ENCODE data around the gene NSUN3. TPM values are rescaled to one million over a fixed set of nuclear protein-coding genes. Genes with fewer than 3 reads are reported as not detected.

The NSUN3 gene
- total RNA-seq, 2 experiments from 2014 or later = 15.0 to 15.3 TPM

DNA sequence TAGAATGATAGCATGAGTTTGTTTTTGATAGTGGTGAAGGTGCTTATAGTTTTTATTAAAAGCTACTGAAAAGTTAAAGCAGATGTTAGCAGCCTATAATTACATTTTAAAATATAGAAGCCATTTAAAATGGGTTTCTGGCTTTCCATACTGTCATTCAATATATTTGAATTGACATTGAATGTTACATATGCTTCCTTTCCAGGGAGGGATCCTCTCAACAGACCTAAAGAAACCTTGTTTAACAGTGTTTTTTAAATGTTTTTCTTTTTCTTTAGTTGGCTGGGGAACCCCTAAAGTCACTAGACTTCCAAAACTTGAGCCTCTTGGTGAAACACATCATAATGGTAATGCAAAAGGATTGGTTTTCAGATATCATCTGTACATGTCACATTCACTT is 12.3 kb upstream of the NSUN3 start:
- CTCF ChIA-PET = interaction anchor here (1.0 to 1.3 kb wide), 3 partner anchors 9 to 15 kb away, joined by 3 read pairs; partner anchors contain the start of gene DHFR2
- ATAC-seq (no peak), DNase-seq (no peak)
- no peak overlapping the region for H3K4me3 Mint-ChIP-seq
- H3K27ac Mint-ChIP-seq = no peak overlapping the region
- peaks cover 2% of the 10 kb centered on the region for H3K36me3 Mint-ChIP-seq
- no peaks in the 10 kb centered on the region for H3K27me3 Mint-ChIP-seq
- no peaks in the 10 kb centered on the region for H3K9me3 Mint-ChIP-seq (ENCODE audit: low read depth)
- H3K4me1 Mint-ChIP-seq = no peaks in the 10 kb centered on the region

DNA sequence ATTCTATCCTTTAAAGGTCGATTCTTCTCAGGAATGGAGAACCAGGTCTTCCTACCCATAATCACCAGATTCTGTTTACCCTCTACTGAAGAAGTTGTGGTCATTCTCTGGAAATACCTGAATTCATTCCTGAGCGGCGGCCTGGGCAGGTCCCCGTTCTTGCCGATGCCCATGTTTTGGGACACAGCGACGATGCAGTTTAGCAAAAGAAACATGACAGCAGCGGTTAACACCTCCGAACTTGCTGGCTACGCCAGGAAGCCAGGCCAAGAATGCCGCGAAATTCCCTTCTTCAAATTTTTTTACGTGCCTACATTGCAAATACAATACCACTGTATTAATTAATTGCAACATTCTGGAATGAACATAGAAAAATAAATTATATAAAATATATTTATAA is 1.6 kb upstream of the NSUN3 start:
- CTCF ChIA-PET = interaction anchor here (1.6 kb wide), 1 partner anchor 11 kb away, joined by 3 read pairs; no protein-coding TSS in a partner anchor
- ATAC-seq = no peak
- no peaks in the 10 kb centered on the region for H3K9me3 Mint-ChIP-seq (ENCODE audit: low read depth)

DNA sequence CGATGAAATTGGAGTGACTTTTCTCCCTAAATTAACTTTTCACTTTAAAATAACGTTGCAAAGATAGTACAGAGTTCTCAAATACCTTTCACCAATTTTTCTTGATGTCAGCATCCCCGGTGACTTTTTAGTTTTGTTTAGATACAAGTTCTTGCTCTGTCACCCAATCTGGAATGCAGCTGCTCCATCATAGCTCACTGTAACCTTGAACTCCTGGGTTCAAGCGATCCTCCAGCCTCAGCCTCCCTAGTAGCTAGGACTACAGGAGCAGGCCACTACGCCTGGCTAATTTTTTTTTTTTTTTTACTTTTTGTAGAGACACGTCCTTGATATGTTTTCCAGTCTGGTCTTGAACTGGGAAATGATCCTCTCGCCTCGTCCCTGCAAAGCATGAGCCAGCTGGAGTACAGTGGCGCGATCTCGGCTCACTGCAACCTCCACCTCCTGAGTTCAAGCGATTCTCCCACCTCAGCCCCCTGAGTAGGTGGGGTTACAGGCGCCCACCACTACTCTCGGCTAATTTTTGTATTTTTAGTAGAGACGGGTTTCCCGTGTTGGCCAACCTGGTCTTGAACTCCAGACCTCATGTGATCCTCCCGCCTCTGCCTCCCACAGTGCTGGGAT is 747 bp downstream of the NSUN3 start:
- no peak for DNase-seq
- peaks cover 58% of the 10 kb centered on the region for H3K36me3 Mint-ChIP-seq
- H3K27ac Mint-ChIP-seq = peak overlapping the region; percentile 100

More for the DNA sequence above, 1.6 kb upstream of the NSUN3 start:
- no peaks in the 10 kb centered on the region for H3K27me3 Mint-ChIP-seq
- peaks cover 41% of the 10 kb centered on the region for H3K36me3 Mint-ChIP-seq
- H3K4me1 Mint-ChIP-seq = peaks cover 36% of the 10 kb centered on the region
- no peak overlapping the region for H3K4me3 Mint-ChIP-seq
- DNase-seq = no peak
- H3K27ac Mint-ChIP-seq = no peak overlapping the region

DNA sequence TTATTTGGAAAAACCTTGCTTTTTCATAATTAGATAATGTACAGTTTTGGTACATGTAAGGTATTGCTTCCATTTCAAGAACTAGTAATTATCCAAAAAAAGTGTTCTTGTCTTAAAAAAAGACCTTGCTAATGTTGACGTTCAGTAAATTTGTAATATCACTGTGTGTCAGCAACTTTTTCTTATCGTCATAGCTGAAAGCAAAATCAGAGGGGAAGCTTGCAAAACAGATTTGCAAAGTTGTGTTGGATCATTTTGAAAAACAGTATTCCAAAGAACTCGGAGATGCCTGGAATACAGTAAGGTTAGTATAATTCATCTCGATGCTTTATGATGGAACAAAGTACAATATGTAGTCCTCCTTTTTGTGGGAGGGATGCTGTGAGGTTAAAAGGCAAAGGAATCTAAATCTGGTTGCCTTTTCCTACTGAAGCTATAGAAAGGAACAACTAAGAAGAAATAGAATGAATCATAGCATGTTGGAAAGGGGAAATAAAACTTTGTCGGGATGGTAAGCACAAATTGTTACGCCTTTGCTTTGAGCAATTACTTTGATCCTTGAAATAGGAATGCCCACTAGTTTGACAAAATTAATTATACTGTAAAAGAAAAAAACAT is 1.5 kb downstream of the NSUN3 start:
- Mint-ChIP-seq H3K4me3 (peak overlapping the region; percentile 97), H3K27ac (peak overlapping the region; percentile 100), H3K27me3 (no peaks in the 10 kb centered on the region), H3K4me1 (peaks cover 50% of the 10 kb centered on the region), H3K36me3 (peaks cover 55% of the 10 kb centered on the region), H3K9me3 (ENCODE audit: low read depth) (peaks cover 8% of the 10 kb centered on the region)
- DNase-seq = no peak
- CTCF ChIA-PET = interaction anchor here (0.9 to 2.8 kb wide), 3 partner anchors 7 to 54 kb away, joined by 3 to 15 read pairs (median 12); partner anchors contain the start of gene STX19
- ATAC-seq = no peak

More for the DNA sequence above, 747 bp downstream of the NSUN3 start:
- peaks cover 8% of the 10 kb centered on the region for H3K9me3 Mint-ChIP-seq (ENCODE audit: low read depth)
- peaks cover 43% of the 10 kb centered on the region for H3K4me1 Mint-ChIP-seq
- H3K4me3 Mint-ChIP-seq = peak overlapping the region; percentile 97
- ATAC-seq = no peak
- CTCF ChIA-PET = interaction anchor here (0.9 to 2.8 kb wide), 7 partner anchors 8 to 90 kb away, joined by 3 to 15 read pairs (median 3); partner anchors contain the start of genes ARL13B, PROS1 and STX19
- H3K27me3 Mint-ChIP-seq = no peaks in the 10 kb centered on the region

DNA sequence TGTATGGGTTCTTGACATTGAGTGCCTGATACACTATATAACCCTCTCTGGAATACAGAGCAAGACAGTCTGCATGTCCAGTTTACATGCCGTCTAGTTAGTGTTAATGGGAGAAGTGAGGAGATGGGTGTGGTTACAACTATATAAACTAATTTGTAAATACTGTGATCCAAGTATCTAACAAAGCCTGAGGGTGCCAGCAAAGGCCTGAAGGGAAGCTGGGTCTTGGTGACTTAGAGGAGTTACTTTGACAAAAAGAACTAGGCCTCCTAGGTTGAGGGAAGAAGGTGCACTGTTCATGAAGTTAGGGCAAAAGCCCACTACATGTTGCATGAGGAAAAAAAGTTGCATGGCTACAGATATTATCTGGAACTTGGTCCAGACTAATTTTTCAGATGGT is 2.3 kb downstream of the NSUN3 start:
- Mint-ChIP-seq H3K27ac (peak overlapping the region; percentile 22), H3K4me1 (peaks cover 53% of the 10 kb centered on the region), H3K4me3 (peak overlapping the region; percentile 10), H3K27me3 (no peaks in the 10 kb centered on the region), H3K9me3 (ENCODE audit: low read depth) (peaks cover 8% of the 10 kb centered on the region), H3K36me3 (peaks cover 51% of the 10 kb centered on the region)
- ATAC-seq = no peak
- DNase-seq = no peak
- CTCF ChIA-PET = interaction anchor here (0.9 to 1.2 kb wide), 4 partner anchors 15 to 53 kb away, joined by 3 read pairs; no protein-coding TSS in a partner anchor

DNA sequence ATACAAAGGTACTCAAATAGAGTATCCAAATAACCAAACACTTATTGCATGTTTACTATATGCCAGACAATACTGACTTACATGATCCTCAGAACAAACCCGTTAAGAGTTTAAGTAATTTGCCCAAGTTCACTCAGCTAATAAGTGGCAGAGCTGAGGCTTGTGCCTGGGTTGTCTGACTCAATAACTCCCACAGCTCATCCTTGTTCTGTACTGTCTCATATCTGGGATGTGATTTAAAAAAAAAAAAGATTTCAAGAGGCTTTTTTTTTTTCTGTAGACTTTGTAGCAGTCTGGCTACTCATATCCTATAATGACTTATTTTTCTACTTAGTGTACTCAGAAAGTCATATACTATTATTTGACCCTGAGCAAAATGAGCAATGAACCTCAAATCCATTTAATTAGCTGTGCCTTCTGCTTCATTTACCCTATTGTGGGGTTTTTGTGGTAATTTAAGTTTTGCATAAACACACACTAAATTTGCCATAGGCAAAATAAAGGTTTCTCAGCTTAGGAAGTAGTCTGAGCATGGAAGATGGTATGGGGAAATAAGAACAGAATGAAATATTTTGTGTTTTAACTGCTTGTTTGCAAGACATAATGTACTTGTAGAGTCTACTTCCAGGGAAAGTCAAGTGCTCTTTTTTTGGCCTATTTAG is 3.1 kb downstream of the NSUN3 start:
- ATAC-seq (no peak), DNase-seq (no peak)
- peaks cover 43% of the 10 kb centered on the region for H3K36me3 Mint-ChIP-seq
- peaks cover 54% of the 10 kb centered on the region for H3K4me1 Mint-ChIP-seq
- no peaks in the 10 kb centered on the region for H3K27me3 Mint-ChIP-seq
- CTCF ChIA-PET = interaction anchor here (0.9 to 1.2 kb wide), 5 partner anchors 16 to 85 kb away, joined by 3 read pairs; no protein-coding TSS in a partner anchor
- H3K9me3 Mint-ChIP-seq (ENCODE audit: low read depth) = peaks cover 8% of the 10 kb centered on the region
- no peak overlapping the region for H3K4me3 Mint-ChIP-seq
- peak overlapping the region; percentile 28 for H3K27ac Mint-ChIP-seq

DNA sequence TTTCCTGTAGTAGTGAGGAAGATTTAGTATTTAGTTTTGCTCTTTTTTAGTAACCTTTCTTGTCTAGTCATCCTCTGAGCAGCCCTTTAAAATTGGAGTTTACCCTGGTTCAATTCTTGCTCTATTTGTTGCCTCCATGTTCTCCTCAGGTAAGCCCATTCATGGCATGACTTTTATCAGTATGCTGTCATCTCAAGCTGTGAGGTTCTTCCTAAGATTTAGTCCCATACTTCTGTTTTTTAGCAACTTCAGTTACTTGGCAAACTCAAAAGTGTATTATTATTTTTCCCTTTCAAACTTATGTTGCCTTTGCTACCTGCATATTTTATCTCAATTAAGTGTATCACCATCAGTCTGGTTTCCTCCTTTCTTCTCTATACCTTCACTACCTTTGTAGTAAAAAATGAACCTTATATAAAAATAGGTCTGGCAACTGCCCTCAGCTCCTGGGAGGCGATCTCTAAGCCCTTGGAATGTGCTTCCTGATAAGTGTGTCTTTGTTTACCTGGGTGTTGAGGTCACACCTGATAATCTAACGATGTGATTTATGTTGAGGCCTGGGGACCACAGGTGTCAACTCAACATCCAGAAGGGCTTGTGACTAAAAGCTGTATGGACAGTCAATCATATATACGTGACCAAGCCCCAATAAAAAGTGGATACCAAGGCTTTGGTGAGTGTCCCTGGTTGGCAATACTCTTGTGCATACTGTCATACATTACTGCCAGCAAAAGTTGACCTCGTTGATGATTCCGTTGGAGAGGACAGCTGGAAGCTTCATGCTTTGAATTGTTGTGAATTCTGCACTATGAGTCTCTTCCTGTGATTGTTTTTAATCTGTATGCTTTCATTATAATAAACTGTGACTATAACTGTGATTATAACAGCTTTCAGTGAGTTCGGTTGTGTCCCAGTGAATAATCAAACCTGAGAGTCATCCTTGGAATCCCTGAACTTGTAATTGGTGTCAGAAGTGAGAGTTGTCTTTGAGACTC is 3.9 kb downstream of the NSUN3 start:
- Mint-ChIP-seq H3K4me3 (no peak overlapping the region), H3K27ac (no peak overlapping the region), H3K27me3 (no peaks in the 10 kb centered on the region), H3K4me1 (peaks cover 61% of the 10 kb centered on the region), H3K36me3 (peaks cover 42% of the 10 kb centered on the region), H3K9me3 (ENCODE audit: low read depth) (peaks cover 8% of the 10 kb centered on the region)
- no peak for DNase-seq
- CTCF ChIA-PET = interaction anchor here (1.0 kb wide), 1 partner anchor 85 kb away, joined by 3 read pairs; no protein-coding TSS in a partner anchor
- ATAC-seq = no peak

DNA sequence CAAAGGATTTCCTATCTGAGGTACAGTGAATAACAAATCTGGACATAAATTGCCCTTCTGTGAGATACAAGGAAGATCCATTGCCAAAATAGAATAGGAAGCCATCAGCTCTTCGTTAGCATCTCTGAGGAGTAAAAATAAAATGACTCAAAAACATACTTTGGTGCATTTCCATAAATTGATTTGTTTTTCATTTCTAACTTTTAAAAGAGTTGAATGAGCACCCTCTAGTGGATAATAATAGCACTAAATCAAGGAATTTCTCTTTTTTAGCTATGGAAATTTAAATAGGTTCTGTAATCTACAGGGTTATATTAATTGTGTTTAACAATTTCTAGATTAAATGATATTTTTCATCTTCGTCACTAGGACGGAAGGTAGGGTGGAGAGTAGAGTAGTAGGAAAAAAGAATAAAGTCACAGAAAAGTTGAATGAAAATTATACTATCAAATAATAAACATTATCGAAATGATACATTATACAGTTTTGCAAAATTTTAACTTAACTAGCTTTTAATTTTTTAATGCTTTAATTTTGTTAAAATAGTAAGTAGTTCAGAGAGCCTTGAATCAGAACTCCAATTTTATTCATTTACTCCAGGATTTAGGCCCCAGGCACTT is 6.4 kb downstream of the NSUN3 start:
- peaks cover 66% of the 10 kb centered on the region for H3K4me1 Mint-ChIP-seq
- H3K9me3 Mint-ChIP-seq (ENCODE audit: low read depth) = peaks cover 8% of the 10 kb centered on the region
- H3K27ac Mint-ChIP-seq = no peak overlapping the region
- DNase-seq (no peak), ATAC-seq (no peak)
- H3K36me3 Mint-ChIP-seq = peaks cover 57% of the 10 kb centered on the region
- H3K27me3 Mint-ChIP-seq = no peaks in the 10 kb centered on the region
- H3K4me3 Mint-ChIP-seq = no peak overlapping the region
- CTCF ChIA-PET = interaction anchor here (0.8 to 4.6 kb wide), 9 partner anchors 12 to 90 kb away, joined by 3 to 31 read pairs (median 4); partner anchors contain the start of gene ARL13B

DNA sequence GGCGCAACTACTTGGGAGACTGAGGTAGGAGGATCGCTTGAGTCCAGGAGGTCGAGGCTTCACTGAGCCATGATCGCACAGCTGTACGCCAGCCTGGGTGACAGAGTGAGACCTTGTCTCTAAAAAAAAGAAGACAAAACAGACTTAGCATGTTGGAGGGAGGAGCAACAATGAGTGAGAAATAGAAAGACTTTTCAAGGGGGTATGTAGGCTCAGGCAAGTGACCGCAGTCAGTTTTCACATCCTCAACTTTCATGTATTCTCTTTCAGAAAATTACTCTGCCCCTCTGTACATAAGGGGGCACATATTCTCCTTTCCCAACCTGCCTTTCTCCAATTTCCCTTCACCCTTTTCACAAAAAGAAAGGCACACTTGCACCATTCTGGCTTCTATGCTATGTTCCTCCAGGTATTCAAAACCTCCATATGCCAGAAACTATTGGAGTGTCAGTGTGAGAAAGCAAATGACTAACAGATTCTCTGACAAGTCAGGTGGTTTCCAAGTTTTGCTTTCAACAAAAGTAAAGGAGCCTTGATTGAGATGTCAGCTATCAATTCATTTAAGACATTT is 7.6 kb downstream of the NSUN3 start:
- Mint-ChIP-seq H3K4me1 (peaks cover 57% of the 10 kb centered on the region), H3K27me3 (no peaks in the 10 kb centered on the region), H3K36me3 (peaks cover 58% of the 10 kb centered on the region), H3K9me3 (ENCODE audit: low read depth) (peaks cover 8% of the 10 kb centered on the region), H3K27ac (peak overlapping the region; percentile 48), H3K4me3 (no peak overlapping the region)
- CTCF ChIA-PET = interaction anchor here (1.1 to 4.6 kb wide), 6 partner anchors 7 to 91 kb away, joined by 3 to 31 read pairs (median 4); partner anchors contain the start of genes ARL13B, DHFR2, NSUN3 and STX19
- ATAC-seq (no peak), DNase-seq (no peak)

DNA sequence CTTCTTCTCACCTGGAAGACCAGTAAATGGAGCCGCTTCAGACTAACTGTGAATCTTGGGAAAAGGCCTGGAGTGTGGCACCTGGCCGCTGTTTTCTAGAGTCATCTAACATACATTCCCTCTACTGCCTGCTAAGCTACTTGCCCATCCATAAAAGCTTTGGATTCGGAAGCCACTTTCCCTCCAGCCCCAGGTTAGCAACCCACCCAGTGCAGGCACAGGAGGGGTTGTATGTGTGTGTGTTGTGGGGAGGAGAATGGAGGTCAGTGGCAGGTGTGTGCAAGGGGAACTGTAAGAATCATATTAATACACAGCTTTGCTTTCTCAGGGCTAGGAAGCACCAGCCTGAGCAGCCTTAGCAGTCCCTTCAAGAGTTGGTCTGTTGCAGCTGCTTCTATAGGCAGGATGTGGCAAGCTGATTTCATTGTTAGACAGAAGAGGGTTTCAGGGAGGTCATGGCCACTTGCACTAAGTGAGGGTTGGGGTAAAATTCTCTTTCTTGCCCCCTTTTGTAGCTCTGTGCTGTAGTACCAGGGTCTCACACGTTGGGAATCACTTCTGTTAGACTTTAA is 8.9 kb downstream of the NSUN3 start:
- H3K9me3 Mint-ChIP-seq (ENCODE audit: low read depth) = peaks cover 8% of the 10 kb centered on the region
- no peak overlapping the region for H3K4me3 Mint-ChIP-seq
- no peaks in the 10 kb centered on the region for H3K27me3 Mint-ChIP-seq
- peak; percentile 95 for ATAC-seq
- H3K27ac Mint-ChIP-seq = peak overlapping the region; percentile 78
- H3K4me1 Mint-ChIP-seq = peaks cover 44% of the 10 kb centered on the region
- CTCF ChIA-PET = interaction anchor here (0.6 to 4.6 kb wide), 4 partner anchors 8 to 76 kb away, joined by 3 to 31 read pairs (median 9); partner anchors contain the start of genes DHFR2 and NSUN3
- DNase-seq = peak; percentile 61
- H3K36me3 Mint-ChIP-seq = peaks cover 59% of the 10 kb centered on the region

DNA sequence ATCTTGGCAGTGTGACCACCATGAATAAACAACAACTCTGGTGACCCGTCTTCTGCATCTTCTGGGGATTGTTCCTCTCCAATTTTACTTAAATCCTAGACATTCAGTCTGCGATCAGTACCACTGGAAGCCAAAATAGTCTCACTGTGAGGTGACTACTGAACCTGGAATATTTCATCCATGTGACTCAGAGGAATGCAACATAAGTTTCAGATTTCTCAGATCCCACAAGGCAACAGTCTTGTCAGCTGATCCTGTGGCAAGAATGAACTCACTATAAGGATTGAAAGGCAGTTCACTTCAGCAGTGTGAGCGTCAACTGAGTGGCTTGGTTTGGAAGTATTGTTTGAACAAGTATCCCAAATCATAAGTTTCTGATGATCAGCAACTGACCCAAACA is 13.2 kb downstream of the NSUN3 start:
- peaks cover 55% of the 10 kb centered on the region for H3K36me3 Mint-ChIP-seq
- H3K27me3 Mint-ChIP-seq = no peaks in the 10 kb centered on the region
- CTCF ChIA-PET = no interaction called here
- H3K27ac Mint-ChIP-seq = no peak overlapping the region
- no peak for ATAC-seq
- H3K4me3 Mint-ChIP-seq = no peak overlapping the region
- no peaks in the 10 kb centered on the region for H3K9me3 Mint-ChIP-seq (ENCODE audit: low read depth)
- peaks cover 42% of the 10 kb centered on the region for H3K4me1 Mint-ChIP-seq
- no peak for DNase-seq

Measured in activated CD8-positive, alpha-beta memory T cell treated with anti-CD3 and anti-CD28 coated beads, Interleukin-2, amount 10 ng/mL, durations not matched to agents 7 days and 5 days (primary cell).